GM21825 (cell line): ENCODE data around the gene A4GALT.
"Not testable (repeated sequence)": the region's sequence is repeated elsewhere in the genome, so short reads cannot be mapped to it uniquely, and the experiment has no call there.

Experiments
- ATAC-seq: cut with Tn5 transposase; IDR thresholded peaks from one replicate; pipeline ENCODE4 v1.9.1; 2021; ENCODE audit warnings: mild to moderate bottlenecking, moderate library complexity; ENCODE audit not compliant: unreplicated experiment

The A4GALT gene

DNA sequence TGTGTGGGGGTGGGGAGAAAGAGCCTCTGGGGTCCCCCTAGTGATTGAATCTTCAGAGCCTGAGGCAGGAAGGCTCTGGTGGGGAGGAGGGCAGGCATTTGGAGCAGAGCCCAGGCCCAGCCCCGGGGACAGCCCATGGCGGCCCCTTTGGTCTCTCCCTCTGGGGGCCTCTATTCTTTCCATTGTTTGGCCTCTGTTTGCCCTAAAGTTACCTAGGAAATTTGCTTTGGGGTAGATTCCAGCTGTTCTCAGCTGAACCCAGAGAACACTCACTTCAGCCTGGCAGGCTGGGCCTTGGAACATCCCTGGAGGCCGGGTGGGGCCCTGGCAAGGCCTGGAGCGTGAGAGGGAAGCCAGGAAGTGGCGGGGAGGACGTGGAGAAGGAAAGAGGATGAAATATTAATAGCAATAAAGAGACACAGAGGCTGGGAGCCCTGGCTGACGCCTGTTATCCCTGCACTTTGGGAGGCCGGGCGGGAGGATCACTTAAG, 22.9 kb upstream of the A4GALT start:
- no peak for ATAC-seq

DNA sequence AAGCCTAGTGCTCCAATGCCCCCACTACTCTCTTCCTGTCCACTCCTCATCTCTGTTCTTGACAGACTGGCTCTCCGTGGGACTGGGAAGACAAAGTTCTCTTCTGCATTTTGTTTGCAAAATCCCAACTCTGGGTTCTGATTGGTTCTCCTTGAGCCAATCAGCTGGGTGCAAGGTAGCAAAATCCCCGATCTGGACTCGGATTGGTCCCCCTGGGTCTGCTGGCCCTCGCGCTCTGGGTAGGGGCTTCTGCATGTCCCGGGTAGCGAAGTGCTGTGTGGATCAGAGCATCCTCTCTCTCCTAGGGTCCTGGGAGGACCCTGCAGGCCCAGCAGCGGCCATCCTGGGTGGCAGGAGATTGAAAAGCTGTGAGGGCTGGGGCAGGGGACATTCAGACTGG, 22.3 kb upstream of the A4GALT start:
- ATAC-seq = no peak

DNA sequence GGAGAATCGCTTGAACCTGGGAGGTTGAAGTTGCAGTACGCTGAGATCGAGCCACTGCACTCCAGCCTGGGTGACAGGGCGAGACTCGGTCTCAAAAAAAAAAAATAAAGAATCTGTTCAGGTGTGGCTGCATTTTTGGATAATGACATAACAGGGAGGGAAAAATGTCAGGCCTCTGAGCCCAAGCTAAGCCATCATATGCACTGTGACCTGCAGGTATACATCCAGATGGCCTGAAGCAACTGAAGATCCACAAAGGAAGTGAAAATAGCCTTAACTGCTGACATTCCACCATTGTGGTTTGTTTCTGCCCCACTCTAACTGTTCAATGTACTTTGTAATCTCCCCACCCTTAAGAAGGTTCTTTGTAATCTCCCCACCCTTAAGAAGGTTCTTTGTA, 19.6 kb upstream of the A4GALT start:
- not testable (repeated sequence) for ATAC-seq

- ATAC-seq = no peak
Measured at GRCh38 chr22:42734406-42734805, 13.7 kb upstream of the A4GALT start.

- not testable (repeated sequence) for ATAC-seq
Measured at GRCh38 chr22:42733394-42733793, 12.7 kb upstream of the A4GALT start.

DNA sequence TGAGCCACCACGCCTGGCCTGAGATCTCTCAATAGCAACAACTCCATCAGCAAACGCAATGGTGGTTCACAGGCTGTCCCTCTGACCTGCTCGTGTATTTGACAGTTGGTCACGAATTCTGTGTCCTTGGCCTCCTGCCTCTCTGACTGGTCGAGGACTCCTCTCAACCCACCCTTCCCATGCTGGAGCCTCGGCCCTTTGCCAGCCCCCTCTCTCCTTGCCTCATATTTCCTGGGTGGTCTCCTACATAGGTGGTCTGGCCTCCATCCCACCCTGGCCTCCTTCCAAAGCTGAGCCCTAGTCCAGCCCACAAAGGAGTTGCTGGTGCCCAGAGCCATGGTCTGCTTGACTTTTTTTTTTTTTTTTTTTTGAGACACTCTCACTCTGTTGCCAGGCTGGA, 11.4 kb upstream of the A4GALT start:
- ATAC-seq = no peak

DNA sequence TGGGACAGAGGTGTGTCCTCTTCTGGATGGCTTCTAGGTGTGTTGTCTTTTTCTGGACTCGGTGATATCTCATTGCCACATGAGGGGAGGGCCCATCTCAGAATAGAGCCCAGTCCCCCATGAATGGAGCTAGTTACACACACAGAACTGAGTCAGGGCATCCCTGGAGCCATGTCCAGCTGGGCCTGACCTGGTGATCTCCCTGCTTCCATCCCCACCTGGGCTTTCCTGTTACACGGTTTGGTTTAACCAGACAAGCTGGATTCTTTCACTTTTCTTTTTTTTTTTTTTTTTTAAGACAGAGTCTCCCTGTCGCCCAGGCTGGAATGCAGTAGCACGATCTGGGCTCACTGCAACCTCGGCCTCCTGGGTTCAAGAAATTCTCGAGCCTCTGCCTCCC, 6.1 kb upstream of the A4GALT start:
- ATAC-seq = no peak

DNA sequence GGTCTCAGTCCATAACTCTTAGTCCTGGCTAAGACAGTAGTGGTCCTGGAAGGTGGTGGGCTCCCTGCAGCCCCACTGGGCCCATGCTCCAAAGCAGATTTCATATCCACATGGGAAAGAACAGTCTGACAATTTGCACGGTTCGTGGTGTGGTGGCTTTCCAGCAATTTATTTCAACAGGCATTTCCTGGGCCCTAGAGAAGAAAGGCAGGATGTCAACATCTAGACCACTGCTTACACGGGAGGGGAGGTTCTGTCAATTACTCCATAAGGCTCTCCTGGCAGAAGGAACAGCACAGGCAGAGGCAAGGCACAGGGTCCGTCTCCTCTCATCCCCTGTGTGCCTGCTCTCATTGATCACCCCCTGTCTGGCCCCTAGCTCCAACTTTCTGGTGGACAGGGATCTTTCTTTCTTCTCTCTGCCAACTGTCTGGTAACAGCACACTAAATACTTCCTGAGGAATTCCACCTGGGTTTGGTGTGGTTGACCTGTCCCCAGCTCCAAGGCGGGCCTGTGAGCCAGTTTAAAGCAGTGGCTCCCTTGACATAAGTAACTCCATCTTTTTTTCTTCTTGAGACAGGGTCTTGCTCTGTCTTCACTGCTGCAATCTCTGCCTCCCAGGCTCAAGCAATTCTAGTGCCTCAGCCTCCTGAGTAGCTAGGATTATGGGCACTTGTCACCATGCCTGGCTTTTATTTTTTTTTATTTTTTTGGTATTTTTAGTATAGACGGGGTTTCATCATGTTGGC, 5.1 kb upstream of the A4GALT start:
- no peak for ATAC-seq

DNA sequence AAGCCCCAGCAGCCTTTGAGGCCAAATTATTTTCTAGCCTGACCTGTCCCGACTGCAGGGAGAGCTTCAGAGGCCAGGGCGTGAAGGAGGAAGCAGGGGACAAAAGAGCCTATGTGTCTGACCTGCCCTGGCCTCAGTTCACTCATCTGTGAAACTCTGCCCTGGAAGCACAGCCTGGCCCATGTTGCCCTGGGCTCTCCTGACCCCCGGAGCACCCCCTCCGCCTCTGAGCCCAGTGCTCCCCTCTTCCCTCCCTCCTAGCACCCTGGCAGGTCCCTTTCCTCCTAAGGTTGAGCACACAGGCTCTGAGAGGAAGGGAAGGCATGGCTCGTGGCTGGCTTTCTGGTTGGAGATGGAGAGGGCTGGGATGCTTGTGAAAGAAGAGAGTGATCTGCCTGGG, 3.4 kb upstream of the A4GALT start:
- no peak for ATAC-seq

GRCh38 chr22:42721045-42721434, 370 bp upstream of the A4GALT start:
- no peak for ATAC-seq

GRCh38 chr22:42719656-42720262, 911 bp downstream of the A4GALT start:
- ATAC-seq = no peak

GRCh38 chr22:42719133-42719532, 1.5 kb downstream of the A4GALT start:
- no peak for ATAC-seq

DNA sequence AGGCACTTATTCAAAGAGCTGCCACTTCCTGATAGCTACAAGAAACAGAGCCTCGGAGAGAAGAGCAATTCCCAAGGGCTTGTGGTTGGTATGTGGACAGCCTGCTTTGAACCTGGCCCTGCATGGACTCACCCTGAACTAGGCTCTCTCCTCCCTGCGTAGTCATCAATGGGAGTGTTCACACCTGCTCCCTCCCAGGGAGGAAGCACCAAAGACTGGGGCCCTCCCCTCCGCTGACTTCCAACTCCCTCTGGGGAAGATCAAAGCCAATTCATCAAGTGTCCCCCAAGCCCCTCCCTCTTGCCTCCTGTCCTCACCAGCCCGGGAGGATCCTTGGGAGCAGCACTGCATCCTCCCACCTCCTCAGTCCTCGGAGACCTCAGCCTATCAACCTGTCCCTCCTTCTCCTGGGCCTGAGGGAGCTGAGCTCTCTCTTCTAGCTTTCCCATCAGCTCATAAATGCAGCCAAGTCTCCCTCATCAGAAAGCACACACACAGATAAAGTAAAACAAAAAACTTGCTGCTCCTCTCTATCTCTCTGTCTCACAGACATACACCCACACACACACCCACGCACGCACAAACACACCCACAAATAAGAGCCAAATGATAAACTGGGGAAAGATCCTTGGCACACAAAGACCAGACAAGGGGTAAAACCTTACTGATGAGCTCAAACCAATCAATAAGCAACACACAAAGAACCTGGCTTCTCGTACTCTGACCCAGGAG, 3.3 kb downstream of the A4GALT start:
- peak; percentile 31 for ATAC-seq

GRCh38 chr22:42716649-42717127, 4.0 kb downstream of the A4GALT start:
- ATAC-seq = peak; percentile 42

GRCh38 chr22:42716221-42716620, 4.4 kb downstream of the A4GALT start:
- peak; percentile 21 for ATAC-seq

DNA sequence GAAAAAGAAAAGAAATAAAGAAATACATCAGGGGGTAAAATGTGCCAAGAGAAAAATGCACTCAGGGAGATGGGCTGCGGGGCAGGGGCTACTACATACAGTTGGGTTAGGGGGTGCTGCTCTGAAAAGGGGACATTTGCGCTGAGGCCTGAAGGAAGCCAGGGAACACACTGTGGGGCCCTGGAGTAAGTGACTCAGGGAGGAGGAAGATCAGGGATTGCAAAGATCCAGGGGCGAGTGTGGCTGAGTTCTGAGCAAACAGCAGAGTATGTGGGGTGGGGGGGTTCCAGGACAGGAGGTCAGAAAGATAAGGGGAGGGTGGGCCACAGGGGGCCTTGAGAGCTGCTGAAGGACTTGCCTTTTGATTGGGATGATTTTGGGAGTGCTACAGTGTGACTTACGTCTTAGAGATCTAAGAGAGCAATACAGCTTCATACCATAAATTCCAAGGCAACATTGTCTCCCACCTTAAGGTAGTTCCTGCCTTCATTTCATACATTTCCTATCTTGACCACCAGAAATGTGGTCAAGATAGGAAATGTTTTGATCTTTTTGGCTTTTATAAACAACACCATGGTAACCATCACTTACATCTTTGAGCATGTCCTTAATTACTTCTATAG, 5.8 kb downstream of the A4GALT start:
- ATAC-seq = no peak

- no peak for ATAC-seq
Measured at GRCh38 chr22:42714308-42714707, 6.4 kb downstream of the A4GALT start.

DNA sequence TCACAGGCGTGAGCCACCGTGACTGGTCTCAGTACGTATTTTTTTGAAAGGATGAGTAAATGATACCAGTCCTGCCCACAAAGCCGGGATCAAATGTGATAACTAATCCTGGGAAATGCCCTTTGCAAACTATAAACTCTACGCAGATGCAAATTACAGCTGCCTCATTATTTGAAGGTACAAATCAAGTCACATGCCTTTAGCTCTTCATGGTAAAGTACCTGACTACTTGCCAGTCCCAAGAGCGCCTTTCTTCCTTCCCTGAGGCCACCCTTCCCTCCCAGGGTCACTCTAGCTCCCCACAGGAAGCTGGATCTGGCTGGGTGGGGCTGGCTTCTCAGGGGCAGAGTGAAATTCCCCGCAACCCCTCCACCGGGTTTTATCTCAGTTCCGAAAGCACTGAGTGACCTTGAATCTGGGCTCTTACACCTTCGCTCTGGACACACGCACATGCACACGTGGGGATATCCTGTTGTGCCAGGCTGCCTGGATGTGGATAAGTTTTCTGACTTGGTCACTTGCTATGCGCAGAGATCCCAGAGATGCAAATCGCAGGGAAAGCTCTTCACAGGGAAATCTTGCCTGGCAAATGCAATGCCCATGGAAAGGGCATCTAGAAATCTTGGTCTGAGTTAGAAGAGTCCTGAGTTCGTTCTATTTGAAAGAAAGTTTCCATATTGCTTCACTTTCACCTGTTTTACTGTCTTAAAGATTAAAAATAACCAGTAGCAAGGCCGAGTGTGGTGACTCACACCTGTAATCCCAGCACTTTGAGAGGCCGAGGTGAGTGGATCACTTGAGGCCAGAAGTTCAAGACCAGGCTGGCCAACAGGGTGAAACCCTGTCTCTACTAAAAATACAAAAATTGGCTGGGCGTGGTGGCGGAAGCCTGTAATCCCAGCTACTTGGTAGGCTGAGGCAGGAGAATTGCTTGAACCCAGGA, 8.5 kb downstream of the A4GALT start:
- no peak for ATAC-seq

GRCh38 chr22:42711281-42711731, 9.4 kb downstream of the A4GALT start:
- ATAC-seq = no peak

- no peak for ATAC-seq
Measured at GRCh38 chr22:42708417-42708816, 12.3 kb downstream of the A4GALT start.
